ENCODE results near the gene BAG3.

- TF ChIP-seq CTCF (conservative IDR thresholded peaks at IDR 0.05; ENCODE audit: low read length) (no peak), EZH2phosphoT487 (IDR thresholded peaks at IDR 0.05; ENCODE audit: borderline replicate concordance, low read depth, low read length) (no peak)
These were observed 6.5 kb downstream of the BAG3 start for GRCh38 chr10:119657725-119658124.
